HG02885 (cell line): ENCODE measurements around the gene DCTN1.
"Not testable (repeated sequence)": the region's sequence is repeated elsewhere in the genome, so short reads cannot be mapped to it uniquely, and the experiment has no call there.

Source experiments
- ATAC-seq: cut with Tn5 transposase; IDR thresholded peaks from one replicate; pipeline ENCODE4 v1.9.1; 2021; ENCODE audit warnings: mild to moderate bottlenecking; ENCODE audit not compliant: unreplicated experiment, poor library complexity

DCTN1 gene

DNA sequence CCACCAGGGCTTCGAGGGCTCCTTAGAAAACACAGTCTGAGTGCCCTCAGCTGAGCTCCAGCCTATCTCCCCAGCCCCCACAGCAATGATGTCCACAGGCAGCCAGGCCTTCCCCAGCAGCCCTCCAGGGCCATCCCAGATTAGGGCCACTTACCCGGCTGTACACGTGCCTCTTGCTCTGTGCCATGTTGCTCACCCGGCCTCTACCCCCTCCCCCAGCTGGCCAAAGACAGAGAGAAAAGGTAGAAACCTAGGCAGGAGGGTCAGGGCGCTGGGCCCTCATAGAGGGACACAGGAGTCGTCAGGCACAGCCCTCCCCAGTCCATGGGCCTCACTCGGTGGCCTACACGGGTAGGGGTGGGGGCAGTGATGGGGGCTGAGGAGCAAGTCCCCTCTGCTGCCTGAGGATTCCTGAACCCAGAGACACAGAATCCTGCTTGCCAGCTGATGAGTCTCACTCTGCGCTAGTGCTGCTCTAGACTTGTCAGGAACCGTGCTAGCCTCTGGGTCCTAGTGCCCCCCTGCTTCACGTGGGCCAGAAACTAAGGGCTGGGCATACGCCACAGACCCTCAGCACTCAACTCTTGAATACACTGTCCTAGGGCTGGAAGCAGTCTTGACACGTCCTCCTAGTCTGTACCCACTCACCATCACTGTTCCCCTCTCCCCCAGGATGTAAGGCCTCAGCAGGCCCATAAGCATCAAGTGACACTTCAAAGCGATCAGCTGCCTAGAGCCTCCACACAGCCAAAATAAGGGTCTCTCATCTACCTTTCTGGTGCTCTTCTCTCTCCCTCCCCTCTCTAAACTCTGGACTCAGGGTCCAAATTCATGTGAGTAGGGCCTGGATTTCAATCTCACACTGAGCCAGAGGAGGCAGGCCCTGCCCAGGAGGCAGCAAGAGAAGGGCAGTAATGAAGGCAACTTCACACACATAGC lies at the start of gene DCTN1:
Gene DCTN1, minus strand, starts transcription at position 461 of the 939 bp plus-strand sequence. Its CDS starts 274 bp downstream, at position 187.
- ATAC-seq: no peak

DNA sequence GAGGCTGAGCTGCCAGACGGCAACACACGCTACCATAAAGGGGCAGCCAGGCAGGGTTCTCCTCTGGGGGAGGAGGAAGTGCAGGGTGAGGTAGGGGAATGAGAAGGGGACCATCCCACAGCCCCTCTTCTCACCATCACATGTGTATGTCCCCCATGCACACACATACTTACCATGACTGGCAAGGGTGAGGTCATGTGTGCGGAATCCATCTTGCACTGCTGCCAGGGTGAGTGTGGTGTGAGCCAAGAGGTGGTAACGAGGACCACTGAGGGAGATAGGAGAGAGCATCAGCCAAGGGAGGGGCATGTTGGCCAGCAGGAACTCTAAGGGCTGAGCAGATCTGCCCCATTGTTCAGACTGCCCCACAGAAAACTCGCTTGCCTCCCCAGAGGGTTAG lies 48.6 kb upstream of the DCTN1 start:
- ATAC-seq: no peak

DNA sequence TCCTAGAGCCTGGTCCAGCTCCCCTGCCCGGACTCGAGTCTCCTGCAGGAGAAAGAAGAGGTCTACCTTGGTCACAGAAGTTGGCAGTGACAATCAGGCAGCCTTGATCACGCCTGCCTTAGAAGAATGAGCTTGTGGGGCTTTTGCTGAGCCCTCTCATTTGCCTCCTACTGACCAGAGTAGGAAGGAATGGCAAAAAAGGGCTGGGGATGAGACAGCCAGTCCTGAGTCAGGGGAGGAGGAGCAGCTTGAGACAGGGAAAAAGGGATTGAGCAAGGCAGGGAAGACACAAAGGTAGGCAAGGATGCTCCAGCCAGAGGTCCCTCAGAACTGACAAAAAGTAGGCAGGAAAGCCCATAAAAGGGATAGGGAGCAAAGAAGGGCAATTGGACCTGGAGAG lies 47.4 kb upstream of the DCTN1 start:
- no peak for ATAC-seq

DNA sequence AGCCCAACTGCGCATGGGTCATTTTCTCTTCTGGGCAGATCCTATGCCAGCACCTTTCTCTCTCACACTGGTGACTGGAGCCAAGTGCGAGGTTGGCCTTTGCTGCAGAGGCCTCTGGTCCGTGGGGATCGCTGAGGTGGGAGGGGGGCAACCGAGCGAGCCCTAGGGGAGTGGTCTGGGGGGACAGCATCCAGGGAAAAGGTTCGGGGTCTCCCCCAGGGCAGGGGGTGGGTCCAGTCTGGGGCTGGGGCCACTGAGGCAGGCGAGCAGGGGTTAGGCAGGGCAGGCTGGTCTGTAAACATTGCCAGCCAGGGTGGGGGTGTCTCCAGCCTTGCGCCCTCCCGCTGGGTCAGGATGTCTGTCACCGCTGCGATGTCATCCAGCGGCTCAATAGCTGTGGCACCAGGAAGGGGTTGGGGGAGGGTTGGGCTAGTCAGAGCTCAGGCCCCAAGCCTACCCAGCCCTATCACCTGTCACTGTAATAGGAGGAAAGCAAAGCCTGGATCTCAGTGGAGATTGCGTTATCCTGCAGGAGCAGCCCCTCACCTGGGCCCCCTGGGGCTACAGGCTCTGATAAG lies 46.2 kb upstream of the DCTN1 start:
- ATAC-seq: no peak

DNA sequence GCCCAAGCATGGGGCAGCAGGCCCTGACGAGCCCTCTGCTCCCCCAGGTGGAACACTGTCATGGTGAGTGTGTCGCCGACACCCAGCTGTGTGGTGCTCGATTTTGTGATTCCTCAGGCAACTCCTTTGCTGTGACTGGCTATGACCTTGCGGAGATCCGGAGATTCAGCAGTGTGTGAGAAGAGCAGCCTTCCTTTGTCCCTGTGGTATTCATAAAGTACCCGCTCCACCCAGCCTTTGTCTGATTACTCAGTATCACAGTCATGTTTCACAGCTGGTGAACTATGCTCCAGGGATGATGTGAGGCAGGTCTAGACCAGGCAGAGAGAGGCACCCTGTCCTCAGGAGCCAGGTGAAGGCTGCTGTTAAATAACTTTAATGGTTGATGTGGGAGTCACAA lies 45.4 kb upstream of the DCTN1 start:
- no peak for ATAC-seq

DNA sequence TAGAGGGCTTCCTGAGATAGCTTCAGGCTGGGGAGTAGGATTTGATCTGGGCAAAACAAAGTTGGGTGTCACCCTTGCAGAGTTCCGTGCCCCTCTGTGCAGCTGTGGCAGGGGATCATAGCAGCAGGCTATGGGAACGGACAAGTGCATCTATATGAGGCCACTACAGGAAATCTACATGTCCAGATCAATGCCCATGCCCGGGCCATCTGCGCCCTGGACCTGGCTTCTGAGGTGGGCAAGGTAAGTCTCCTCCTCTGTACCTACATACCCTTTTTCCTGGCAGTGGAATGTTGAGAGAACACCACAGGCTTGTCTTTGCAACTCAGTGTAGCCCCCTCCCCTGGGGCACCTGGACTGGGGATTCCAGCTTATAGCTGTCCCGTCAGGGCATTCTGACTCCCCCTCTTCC lies 44.9 kb upstream of the DCTN1 start:
- no peak for ATAC-seq

DNA sequence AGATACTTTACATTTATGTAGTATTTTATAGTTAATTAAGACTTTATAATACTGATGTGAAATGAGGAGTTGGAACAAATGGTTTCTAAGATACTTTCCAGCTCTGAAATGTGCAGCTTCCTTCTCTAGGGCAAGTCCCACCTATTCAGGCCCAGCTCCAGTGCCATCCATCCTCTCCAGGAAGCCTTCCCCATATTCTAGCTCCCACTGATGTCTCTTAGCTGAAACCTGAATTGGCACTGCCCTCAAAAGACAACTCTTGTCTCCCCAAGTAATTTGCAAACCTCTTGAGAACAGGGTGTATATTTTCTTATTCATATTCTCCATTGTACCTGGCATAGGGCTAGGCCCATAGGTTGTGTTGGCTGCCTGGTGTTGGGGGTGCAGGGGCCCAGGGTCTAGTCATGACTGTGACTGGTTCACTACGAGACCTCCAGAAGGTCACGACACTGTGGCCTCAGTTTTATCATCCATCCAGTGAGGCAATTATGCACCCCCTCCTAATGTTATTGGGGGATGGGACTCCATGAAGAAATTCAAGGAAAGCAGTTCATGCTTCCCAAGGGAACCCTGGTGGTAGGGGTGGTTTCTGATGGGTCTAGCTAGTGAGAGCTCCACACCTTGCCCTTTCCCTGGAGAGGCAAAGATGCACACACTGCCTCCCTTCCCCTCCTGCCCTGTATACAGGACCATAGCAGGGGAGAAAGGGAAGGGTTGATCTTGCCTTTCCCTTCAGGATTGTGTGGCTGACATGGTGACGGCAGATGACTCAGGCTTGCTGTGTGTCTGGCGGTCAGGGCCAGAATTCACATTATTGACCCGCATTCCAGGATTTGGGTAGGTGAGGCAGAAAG lies 44.3 kb upstream of the DCTN1 start:
- ATAC-seq: no peak

DNA sequence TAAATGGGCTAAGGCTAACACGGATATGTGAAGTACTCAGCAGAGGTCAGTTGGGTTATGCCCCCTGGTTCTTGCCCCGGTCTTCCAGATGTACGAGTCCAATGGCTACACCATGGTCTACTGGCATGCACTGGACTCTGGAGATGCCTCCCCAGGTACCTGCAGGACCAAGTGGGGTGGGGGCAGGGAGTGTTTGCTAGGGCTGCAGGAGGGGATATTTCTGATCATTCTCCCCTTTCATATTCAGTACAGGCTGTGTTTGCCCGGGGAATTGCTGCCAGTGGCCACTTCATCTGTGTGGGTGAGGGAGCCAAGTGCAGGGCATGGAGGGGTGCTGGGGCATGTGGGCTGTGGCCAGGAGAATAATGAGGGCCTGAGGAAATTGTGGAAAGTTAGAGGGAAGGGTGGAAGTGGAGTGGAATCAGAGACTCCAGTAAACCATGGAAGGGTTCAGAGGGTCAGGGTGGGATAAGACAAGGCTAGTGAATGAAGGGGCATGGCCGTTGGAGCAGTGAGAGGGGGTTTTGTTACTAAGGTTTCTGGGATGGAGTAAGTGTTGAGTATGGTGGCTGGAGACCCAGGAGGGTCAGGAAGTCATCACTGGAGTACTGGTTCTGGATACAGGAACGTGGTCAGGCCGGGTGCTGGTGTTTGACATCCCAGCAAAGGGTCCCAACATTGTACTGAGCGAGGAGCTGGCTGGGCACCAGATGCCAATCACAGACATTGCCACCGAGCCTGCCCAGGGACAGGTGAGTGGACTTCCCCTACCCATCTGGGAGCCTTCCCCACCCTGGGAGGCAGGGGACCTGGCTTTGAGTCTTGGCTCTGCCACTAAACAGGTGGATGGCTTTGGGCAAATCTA lies 43.4 kb upstream of the DCTN1 start:
- no peak for ATAC-seq

DNA sequence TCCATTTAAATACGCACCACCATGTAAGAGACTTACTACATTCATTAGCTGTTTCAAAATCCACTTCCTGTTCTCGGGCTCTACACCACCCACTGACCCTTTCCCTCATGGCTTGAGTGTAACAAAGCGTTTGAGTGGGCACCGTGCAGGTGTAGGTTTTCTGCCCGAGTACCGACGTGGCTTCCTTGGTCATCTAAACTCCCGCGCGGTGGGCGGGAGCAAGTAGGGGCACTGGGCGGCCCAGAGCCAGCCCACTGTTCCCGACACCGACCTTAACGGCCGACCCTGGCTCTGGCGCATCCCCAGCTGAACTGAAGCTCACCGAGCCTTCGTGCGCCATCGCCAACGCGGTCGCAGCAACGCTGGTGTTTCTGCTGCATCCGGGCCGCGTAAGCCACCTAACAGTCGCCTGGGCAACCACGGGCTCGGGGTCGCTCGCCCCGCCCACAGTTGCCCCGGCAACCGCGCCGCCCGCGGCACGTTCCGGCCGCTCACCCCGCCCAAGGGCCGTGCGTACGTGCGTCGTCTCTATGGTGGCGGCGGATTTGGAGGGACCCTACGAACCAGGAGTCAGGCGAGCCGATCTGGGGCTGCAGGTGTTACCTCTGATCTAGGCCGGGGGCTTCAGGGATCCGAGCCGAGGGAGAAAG lies 41.2 kb upstream of the DCTN1 start, which contains the start of the genes C2orf81 and WDR54:
Gene C2orf81, minus strand, starts transcription at position 399 of the 650 bp plus-strand sequence. Its CDS starts 59 bp downstream, at position 340.
Gene WDR54, plus strand, starts transcription at position 510 of the 650 bp plus-strand sequence. CDS start 424 bp downstream, outside the sequence.
- ATAC-seq: peak; percentile 96

DNA sequence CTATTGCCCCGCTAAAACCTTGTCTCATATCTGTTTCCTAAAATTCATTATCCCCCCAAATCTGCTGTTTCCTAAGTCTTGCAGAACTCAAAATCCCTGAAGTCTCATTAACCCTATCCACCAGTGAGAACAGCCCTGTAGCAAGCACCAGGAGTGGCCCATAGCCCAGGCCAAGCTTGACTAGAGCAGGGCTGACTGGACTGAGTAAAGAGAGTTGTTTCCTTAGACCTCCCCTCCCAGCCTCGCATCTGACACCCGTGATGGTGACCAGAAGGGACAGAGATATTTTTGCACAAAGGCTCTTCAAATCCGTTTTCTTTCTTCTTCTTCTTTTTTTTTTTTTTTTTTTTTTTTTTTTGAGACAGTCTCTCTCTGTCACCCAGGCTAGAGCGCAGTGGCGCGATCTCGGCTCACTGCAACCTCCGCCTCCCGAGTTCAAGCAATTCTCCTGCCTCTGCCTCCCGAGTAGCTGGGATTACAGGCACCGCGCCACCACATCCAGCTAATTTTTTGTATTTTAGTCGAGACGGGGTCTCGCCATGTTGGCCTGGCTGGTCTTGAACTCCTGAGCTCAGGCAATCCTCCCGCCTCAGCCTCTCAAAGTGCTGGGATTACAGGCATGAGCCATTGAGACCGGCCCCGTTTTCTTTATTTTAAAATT lies 40.5 kb upstream of the DCTN1 start:
- not testable (repeated sequence) for ATAC-seq

DNA sequence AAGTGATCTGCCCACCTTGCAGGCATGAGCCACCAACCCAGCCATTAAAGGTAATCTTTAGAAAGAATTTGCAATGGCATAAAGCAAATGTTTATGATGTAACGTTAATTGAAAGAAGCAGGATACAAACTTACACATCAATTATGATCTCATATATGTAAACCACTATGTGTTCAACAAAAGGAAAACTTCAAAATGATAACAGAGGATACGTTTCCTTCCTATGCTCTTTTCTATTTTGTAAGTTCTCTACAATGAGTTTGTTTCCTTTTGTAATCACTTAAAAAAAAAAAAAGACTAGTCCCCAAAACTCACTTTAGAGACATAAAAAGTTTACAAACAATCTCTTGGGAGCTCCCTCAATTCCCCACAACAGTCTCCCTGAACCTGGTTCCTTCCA lies 39.9 kb upstream of the DCTN1 start:
- no peak for ATAC-seq

DNA sequence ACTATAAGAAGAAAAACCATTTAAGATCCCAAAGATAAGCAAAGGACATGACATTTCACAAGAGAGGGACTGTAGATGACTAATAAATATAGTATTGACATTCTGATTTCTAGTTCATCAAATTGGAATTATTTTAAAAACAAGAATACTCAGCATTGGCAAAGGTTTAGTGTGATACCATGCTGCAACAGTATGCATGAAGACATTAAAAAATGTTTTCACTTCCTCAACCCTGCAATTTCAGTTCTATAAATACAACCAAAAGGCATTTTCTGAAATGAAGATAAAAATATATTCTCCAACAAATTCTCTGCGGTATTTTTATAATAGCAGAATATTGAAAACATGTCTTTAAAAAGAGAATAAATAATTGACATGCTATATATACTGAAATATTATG lies 39.2 kb upstream of the DCTN1 start:
- no peak for ATAC-seq

DNA sequence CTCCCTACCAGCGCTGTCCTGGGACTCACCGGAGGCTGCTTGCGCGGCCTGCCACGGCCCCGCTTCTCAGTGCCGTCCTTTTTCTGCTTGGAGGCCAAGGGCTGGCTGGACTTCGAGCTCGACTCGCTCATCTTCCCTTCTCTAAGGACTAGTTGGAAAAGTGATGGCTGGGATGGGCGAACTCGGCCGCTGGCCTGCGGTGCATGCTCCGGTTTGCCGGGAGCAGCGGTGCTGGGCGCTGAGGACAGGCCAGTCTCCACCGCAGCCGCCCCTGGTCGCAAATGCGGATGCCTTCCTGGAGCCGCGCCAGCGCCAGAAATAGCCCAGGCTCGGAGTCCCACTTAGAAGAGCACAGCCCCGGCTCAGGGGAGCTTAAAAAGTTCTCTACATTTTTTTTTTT lies 38.2 kb upstream of the DCTN1 start:
- ATAC-seq: no peak

DNA sequence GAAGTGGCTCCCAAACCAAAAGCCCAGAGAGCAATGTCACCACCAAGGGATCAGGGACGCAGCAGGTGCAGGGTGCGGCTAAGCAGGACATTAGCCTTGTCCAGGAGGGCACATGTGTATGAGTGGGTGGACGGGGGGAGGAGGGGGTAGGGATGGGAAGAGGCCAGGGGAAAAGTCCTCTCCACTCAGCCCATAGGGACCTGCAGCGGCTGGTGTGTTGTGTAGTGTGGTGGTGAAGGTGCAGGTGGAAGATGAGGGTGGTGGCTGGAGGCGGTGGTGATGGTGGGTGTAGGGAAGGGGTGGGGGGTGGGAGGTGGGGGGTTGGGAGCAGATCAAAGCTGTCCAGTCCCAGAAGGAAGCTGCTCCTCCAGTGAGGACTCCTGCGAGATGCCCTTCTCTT lies 37.7 kb upstream of the DCTN1 start:
- ATAC-seq: no peak

DNA sequence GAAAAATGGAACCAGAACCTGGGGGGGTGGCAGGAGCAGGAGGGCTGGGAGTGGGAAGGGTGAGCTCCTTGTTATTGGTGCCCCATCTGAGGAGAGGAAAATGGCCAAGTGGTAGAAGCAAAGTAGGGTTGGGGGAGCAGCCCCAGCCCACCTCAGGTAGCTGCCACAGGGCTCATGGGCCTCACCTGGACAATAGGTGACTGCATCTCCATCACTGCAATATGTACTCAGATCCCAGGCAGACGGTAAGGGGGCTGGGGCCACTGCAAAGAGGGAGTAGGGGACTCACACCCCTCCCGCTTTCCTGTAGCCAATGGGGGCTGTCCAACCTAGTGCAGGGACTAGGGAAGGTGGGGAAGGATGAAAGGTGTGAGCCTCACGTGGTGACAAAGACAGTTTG lies 37.1 kb upstream of the DCTN1 start:
- ATAC-seq: no peak

DNA sequence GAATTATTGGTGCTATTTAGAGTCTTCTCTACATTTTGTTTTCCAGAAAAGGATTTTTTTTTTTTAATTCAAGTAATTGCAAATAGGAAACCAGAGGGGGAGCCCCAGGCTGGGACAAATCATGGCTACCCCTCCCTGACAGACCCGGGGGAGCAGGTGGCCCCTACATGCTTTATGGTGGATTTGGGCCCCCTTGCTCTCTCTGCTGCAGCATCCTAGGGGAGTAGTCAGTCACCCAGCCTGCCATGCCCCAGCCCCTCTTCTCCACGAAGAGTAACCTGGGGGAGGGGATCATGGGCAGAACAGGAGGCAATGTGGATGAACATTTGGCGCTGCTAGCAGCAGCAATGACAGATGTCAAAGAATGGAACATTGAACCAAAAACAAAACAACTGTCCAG lies 36.7 kb upstream of the DCTN1 start:
- no peak for ATAC-seq

DNA sequence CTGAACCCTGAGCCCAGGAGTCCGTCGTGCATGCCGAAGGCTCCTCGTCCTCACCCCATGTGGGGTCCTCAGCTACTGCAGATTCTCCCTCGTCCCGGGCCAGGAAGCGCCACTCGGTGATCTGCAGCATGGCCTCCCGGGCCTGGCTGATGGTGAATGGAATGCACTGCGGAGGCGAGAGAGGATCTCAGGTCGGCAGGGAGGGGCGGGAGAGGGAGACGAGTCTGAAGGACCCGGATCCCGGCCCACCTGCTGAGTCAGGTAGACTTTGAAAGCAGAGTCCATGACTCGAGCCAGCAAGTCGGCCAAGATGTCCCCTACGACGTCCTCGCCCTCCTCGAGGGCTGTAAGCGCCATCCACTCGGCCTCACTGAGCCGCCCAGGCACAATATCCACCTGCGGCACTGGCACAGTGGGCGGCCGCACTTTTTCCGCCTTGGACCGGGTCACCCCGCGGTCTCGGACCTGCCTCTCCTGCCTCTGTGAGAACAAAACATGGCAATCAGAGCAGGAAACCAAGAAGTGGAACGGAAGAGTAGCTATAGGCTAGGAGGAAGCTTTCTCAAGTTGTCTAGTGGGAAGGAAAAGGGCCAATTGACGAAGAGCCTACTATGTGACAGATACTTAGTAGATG lies 35.8 kb upstream of the DCTN1 start:
- no peak for ATAC-seq
